ENCODE results near the gene ZDHHC14.
"Not testable (repeated sequence)": the region's sequence is repeated elsewhere in the genome, so short reads cannot be mapped to it uniquely, and the experiment has no call there.

The ZDHHC14 gene

GRCh38 chr6:157461000-157461915, 80.3 kb downstream of the ZDHHC14 start:
- H3K9me2 ChIP-seq (replicated peaks; ENCODE audit: control insufficient read depth, low read length): no peaks in the 10 kb centered on the region
- no peaks in the 10 kb centered on the region for H4K20me1 ChIP-seq (ENCODE audit: control insufficient read depth, insufficient read depth, low read depth, low read length)
- TF ChIP-seq EZH2phosphoT487 (IDR thresholded peaks at IDR 0.05; ENCODE audit: borderline replicate concordance, low read length) (no peak), CTCF (IDR thresholded peaks at IDR 0.05; ENCODE audit: low read depth, low read length, poor library complexity, severe bottlenecking) (peak; percentile 68)
- peaks cover 37% of the 10 kb centered on the region for H3K4me1 ChIP-seq (ENCODE audit: control insufficient read depth, low read length)
- H3K27ac ChIP-seq (ENCODE audit: low read depth, low read length): no peak overlapping the region
- no peaks in the 10 kb centered on the region for H3K9me3 ChIP-seq (ENCODE audit: control insufficient read depth, insufficient read depth, low read length)
- H3K4me2 ChIP-seq (ENCODE audit: low read length): peak overlapping the region; percentile 29
- H3K27me3 ChIP-seq (ENCODE audit: control insufficient read depth, low read length): peaks cover 6% of the 10 kb centered on the region; the same call in 1 of the 2 replicates
- H3K4me3 ChIP-seq (ENCODE audit: low read length): peak overlapping the region; percentile 11; the same call in 1 of the 2 replicates
- H3K79me2 ChIP-seq (ENCODE audit: control insufficient read depth, low read length): no peaks in the 10 kb centered on the region
- H3K36me3 ChIP-seq (ENCODE audit: control insufficient read depth, low read length): no peaks in the 10 kb centered on the region
- no peaks in the 10 kb centered on the region for H3F3A ChIP-seq (ENCODE audit: control insufficient read depth, insufficient read depth)

- no peaks in the 10 kb centered on the region for H3K36me3 ChIP-seq (ENCODE audit: control insufficient read depth, low read length)
- peaks cover 6% of the 10 kb centered on the region; the same call in 1 of the 2 replicates for H3K27me3 ChIP-seq (ENCODE audit: control insufficient read depth, low read length)
- H4K20me1 ChIP-seq (ENCODE audit: control insufficient read depth, insufficient read depth, low read depth, low read length): no peaks in the 10 kb centered on the region
- no peak overlapping the region for H3K27ac ChIP-seq (ENCODE audit: low read depth, low read length)
- no peak overlapping the region for H3K4me3 ChIP-seq (ENCODE audit: low read length)
- no peaks in the 10 kb centered on the region for H3F3A ChIP-seq (ENCODE audit: control insufficient read depth, insufficient read depth)
- H3K9me3 ChIP-seq (ENCODE audit: control insufficient read depth, insufficient read depth, low read length): no peaks in the 10 kb centered on the region
- H3K79me2 ChIP-seq (ENCODE audit: control insufficient read depth, low read length): no peaks in the 10 kb centered on the region
- TF ChIP-seq EZH2phosphoT487 (IDR thresholded peaks at IDR 0.05; ENCODE audit: borderline replicate concordance, low read length): no peak
- TF ChIP-seq CTCF (IDR thresholded peaks at IDR 0.05; ENCODE audit: low read depth, low read length, poor library complexity, severe bottlenecking): no peak
- no peaks in the 10 kb centered on the region for H3K9me2 ChIP-seq (replicated peaks; ENCODE audit: control insufficient read depth, low read length)
- 0 out of 2 replicates have a peak overlapping the region, but pooled peaks have one; percentile 9 for H3K4me2 ChIP-seq (ENCODE audit: low read length)
- H3K4me1 ChIP-seq (ENCODE audit: control insufficient read depth, low read length): peaks cover 33% of the 10 kb centered on the region
Observed at GRCh38 chr6:157462956-157463742, 82.2 kb downstream of the ZDHHC14 start.

GRCh38 chr6:157463743-157464135, 82.7 kb downstream of the ZDHHC14 start:
- H3K36me3 ChIP-seq (ENCODE audit: control insufficient read depth, low read length); H3K79me2 ChIP-seq (ENCODE audit: control insufficient read depth, low read length); H4K20me1 ChIP-seq (ENCODE audit: control insufficient read depth, insufficient read depth, low read depth, low read length); H3K9me2 ChIP-seq (replicated peaks; ENCODE audit: control insufficient read depth, low read length); H3K27me3 ChIP-seq (ENCODE audit: control insufficient read depth, low read length); H3K4me2 ChIP-seq (ENCODE audit: low read length); H3K4me3 ChIP-seq (ENCODE audit: low read length); H3K27ac ChIP-seq (ENCODE audit: low read depth, low read length); H3F3A ChIP-seq (ENCODE audit: control insufficient read depth, insufficient read depth); H3K9me3 ChIP-seq (ENCODE audit: control insufficient read depth, insufficient read depth, low read length): not testable (repeated sequence)
- peaks cover 33% of the 10 kb centered on the region for H3K4me1 ChIP-seq (ENCODE audit: control insufficient read depth, low read length)
